Measurements from ENCODE around the gene LRRC32. TPM values are rescaled to one million over a fixed set of nuclear protein-coding genes. Genes with fewer than 3 reads are reported as not detected.

The LRRC32 gene
- total RNA-seq, 2 experiments from 2014 or later, result 5.5 to 25.3 TPM

GRCh38 chr11:76667271-76667818 lies 3.2 kb downstream of the LRRC32 start:
- ChIA-PET POLR2A (interaction anchor here (0.8 to 3.9 kb wide), 3 partner anchors 10 to 40 kb away, joined by 3 to 15 read pairs (median 13); no protein-coding TSS in a partner anchor), CTCF (ENCODE audit: unreplicated experiment) (interaction anchor here (2.1 kb wide), 1 partner anchor 68 kb away, joined by 8 read pairs; no protein-coding TSS in a partner anchor)
- no TSS peak for BruUV-seq (replicated peaks)
- Histone ChIP-seq H3K79me2 (ENCODE audit: insufficient read depth, low read depth, low read length) (peaks cover 42% of the 10 kb centered on the region; the same call in 1 of the 2 replicates), H3K4me3 (ENCODE audit: low read depth, low read length, poor library complexity, severe bottlenecking) (peak overlapping the region; percentile 79), H4K20me1 (ENCODE audit: insufficient read depth, low read length) (no peaks in the 10 kb centered on the region), H2AFZ (ENCODE audit: low read length) (no peak overlapping the region), H3K36me3 (ENCODE audit: insufficient read depth, low read length) (peaks cover 26% of the 10 kb centered on the region; the same call in 1 of the 2 replicates), H3K4me2 (ENCODE audit: low read length) (peak overlapping the region; percentile 89), H3K9me2 (ENCODE audit: insufficient read depth, low read length) (no peaks in the 10 kb centered on the region), H3K4me1 (ENCODE audit: insufficient read depth, low read length, poor library complexity, severe bottlenecking) (peaks cover 74% of the 10 kb centered on the region), H3K27ac (ENCODE audit: low read depth, low read length, poor library complexity, severe bottlenecking) (peak overlapping the region; percentile 76), H3K9me3 (ENCODE audit: low read length) (no peaks in the 10 kb centered on the region)
- peak; percentile 72 for DNase-seq (ENCODE audit: low spot score)
- intact Hi-C loops (cut with micrococcal nuclease; ENCODE audit: unreplicated experiment), result loop anchor here (1.0 kb wide), 1 partner anchor 30 kb away; no protein-coding TSS in a partner anchor
- TF ChIP-seq EZH2phosphoT487 (IDR thresholded peaks at IDR 0.05; ENCODE audit: borderline replicate concordance, low read depth, low read length) (no peak), CTCF (conservative IDR thresholded peaks at IDR 0.05; ENCODE audit: low read length) (0 out of 2 replicates have a peak, but pooled peaks have one; percentile 28)

- Histone ChIP-seq H3K4me2 (ENCODE audit: low read length) (peak overlapping the region; percentile 89), H3K9me3 (ENCODE audit: low read length) (no peaks in the 10 kb centered on the region), H2AFZ (ENCODE audit: low read length) (no peak overlapping the region; the same call in 1 of the 2 replicates), H3K4me1 (ENCODE audit: insufficient read depth, low read length, poor library complexity, severe bottlenecking) (peaks cover 69% of the 10 kb centered on the region), H3K27ac (ENCODE audit: low read depth, low read length, poor library complexity, severe bottlenecking) (peak overlapping the region; percentile 76), H3K4me3 (ENCODE audit: low read depth, low read length, poor library complexity, severe bottlenecking) (peak overlapping the region; percentile 79), H4K20me1 (ENCODE audit: insufficient read depth, low read length) (no peaks in the 10 kb centered on the region), H3K9me2 (ENCODE audit: insufficient read depth, low read length) (no peaks in the 10 kb centered on the region), H3K79me2 (ENCODE audit: insufficient read depth, low read depth, low read length) (peaks cover 42% of the 10 kb centered on the region; the same call in 1 of the 2 replicates), H3K36me3 (ENCODE audit: insufficient read depth, low read length) (peaks cover 26% of the 10 kb centered on the region; the same call in 1 of the 2 replicates)
- intact Hi-C loops (cut with micrococcal nuclease; ENCODE audit: unreplicated experiment), result loop anchor here (1.0 kb wide), 1 partner anchor 30 kb away; no protein-coding TSS in a partner anchor
- DNase-seq (ENCODE audit: low spot score), result no peak
- CTCF ChIA-PET (ENCODE audit: unreplicated experiment), result interaction anchor here (2.1 kb wide), 1 partner anchor 68 kb away, joined by 8 read pairs; no protein-coding TSS in a partner anchor
- no TSS peak for BruUV-seq (replicated peaks)
- POLR2A ChIA-PET, result interaction anchor here (2.8 to 3.9 kb wide), 2 partner anchors 10 to 30 kb away, joined by 13 to 15 read pairs; no protein-coding TSS in a partner anchor
- TF ChIP-seq CTCF (conservative IDR thresholded peaks at IDR 0.05; ENCODE audit: low read length) (no peak), EZH2phosphoT487 (IDR thresholded peaks at IDR 0.05; ENCODE audit: borderline replicate concordance, low read depth, low read length) (no peak)
These were observed 3.7 kb downstream of the LRRC32 start for GRCh38 chr11:76666830-76667229.

DNA sequence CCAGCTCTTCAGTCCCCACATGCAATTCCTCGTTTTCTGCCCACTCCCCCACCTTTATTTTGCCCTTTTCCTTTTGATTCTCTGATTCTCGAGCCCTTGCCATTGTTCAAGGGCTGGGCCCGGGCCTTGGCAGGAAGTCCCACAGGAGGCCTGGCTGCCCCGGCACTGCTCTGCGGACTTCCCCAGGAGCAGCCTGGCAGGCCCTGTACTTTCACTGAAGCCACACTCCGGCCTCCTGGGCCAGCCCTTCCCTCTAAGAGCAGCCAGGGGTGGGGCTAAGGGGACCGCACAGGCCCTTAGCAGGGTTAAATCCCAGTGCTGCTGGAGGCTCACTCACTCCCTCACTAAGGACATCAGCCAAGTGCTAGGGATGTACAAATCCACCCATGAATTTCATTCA lies 4.1 kb downstream of the LRRC32 start:
- peak; percentile 27 for DNase-seq (ENCODE audit: low spot score)
- Histone ChIP-seq H3K79me2 (ENCODE audit: insufficient read depth, low read depth, low read length) (peaks cover 42% of the 10 kb centered on the region; the same call in 1 of the 2 replicates), H3K4me3 (ENCODE audit: low read depth, low read length, poor library complexity, severe bottlenecking) (peak overlapping the region; percentile 79), H3K4me2 (ENCODE audit: low read length) (peak overlapping the region; percentile 89), H3K9me2 (ENCODE audit: insufficient read depth, low read length) (no peaks in the 10 kb centered on the region), H3K27ac (ENCODE audit: low read depth, low read length, poor library complexity, severe bottlenecking) (peak overlapping the region; percentile 76), H4K20me1 (ENCODE audit: insufficient read depth, low read length) (no peaks in the 10 kb centered on the region), H2AFZ (ENCODE audit: low read length) (no peak overlapping the region; the same call in 1 of the 2 replicates), H3K4me1 (ENCODE audit: insufficient read depth, low read length, poor library complexity, severe bottlenecking) (peaks cover 65% of the 10 kb centered on the region), H3K36me3 (ENCODE audit: insufficient read depth, low read length) (peaks cover 26% of the 10 kb centered on the region; the same call in 1 of the 2 replicates), H3K9me3 (ENCODE audit: low read length) (no peaks in the 10 kb centered on the region)
- BruUV-seq (replicated peaks), result no TSS peak
- no peak for TF ChIP-seq CTCF (conservative IDR thresholded peaks at IDR 0.05; ENCODE audit: low read length)
- TF ChIP-seq EZH2phosphoT487 (IDR thresholded peaks at IDR 0.05; ENCODE audit: borderline replicate concordance, low read depth, low read length), result no peak
- intact Hi-C loops (cut with micrococcal nuclease; ENCODE audit: unreplicated experiment), result no loop called here
- CTCF ChIA-PET (ENCODE audit: unreplicated experiment), result no interaction called here
- POLR2A ChIA-PET, result interaction anchor here (2.6 kb wide), 1 partner anchor 28 kb away, joined by 8 read pairs; no protein-coding TSS in a partner anchor

Measured in OCI-LY7 (cell line).